HK-2 (cell line): ENCODE results near the gene CMIP.

Experiments used
- DNase-seq: peaks from one replicate; pipeline ENCODE4 v3.0.0-alpha.2; 2018; ENCODE audit not compliant: unreplicated experiment

CMIP gene

DNA sequence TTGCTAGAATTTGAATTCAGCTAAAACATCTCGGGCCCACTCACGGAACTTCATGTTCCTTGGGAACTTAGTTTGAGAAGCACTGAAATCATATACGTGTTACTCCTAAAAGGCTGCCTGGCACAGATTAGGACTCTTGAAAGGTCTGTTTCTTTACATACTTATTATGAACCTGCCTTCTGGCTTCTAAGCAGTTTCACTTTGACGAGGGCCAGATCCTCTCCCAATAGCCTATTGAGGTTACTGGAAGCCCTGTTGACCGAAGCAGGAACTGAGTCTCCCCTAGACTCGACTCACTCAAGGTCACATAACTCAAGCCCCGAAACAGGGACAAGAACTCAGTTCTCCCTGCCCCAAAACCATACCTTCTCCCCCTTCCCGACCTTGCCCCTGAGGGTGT lies 212.6 kb downstream of the CMIP start:
- DNase-seq: no peak

DNA sequence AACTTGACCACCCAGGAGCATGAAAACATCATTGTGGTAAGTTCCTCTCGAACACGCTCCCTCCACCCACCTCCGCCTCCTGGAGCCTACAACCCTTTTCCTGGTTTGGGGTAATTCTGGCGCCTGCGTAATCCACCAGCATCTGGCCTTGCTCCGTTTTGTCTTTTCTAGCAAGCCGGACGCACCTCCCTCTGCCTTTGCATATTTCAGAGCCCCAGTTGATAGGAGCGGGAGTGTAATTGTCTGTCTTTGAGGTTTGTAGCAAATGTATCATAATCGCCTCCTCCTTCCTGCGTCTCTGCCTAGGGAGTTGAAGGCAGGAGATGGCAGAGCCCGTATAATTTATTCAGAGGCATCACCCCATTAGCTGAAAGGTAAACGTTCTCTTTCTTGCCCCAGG lies 213.2 kb downstream of the CMIP start:
- DNase-seq: no peak

DNA sequence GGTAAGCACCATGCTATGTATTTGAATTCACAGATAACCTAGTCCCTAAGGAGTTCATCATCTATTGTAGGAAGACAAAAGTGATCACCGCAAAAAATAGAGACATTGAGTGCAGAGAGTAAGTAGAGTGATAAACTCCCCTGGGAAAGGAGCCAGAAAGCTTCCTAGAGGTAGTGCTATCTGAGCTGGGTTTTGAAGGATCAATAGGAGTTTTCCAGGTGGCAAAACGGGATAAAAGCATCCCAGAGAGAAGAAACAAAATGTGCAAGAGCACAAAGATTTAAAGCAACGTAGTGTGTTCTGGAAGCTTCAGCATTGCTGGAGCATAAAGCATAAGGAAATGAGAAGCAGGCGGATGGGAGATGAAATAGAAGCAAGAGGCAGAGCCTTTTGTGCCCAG lies 213.8 kb downstream of the CMIP start:
- no peak for DNase-seq

DNA sequence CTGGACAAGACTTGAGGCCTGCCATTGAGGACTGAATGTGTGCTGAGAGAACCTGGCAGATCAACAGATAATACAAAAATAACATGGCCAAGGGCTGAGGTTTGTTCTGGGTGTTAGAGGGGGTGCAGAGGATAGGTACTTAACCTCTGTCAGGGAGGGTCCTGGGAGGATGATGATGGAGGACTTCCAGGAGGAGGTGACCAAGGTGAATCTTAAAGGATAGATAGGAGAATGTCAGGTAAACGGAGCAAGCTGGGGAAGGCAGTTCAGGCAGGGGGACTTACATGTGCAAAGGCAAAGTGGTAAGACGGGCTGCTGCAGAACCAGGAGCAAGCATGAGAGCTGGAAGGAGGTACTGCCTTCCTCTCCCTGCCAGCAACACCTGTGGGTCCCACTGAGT lies 214.6 kb downstream of the CMIP start:
- DNase-seq: no peak

DNA sequence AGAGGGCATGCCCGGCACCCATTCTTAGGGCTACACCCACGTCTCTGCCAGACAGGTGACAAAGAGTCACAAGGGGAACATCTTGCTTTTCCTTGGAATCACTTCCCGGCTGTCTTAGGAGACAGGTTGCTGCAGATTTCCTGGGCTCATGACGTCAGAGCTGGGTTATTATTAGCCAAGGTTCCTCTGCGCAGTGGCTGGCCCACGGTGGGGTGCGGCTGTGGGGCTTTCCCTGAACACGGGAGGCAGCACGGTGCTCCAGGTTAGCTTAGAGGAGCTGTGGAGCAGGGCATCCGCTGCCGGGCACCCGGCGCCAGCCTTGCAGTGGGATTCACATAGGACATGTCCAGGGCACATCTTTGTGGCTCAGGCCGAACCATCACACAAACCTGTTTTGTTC lies 216.5 kb downstream of the CMIP start:
- DNase-seq: no peak

DNA sequence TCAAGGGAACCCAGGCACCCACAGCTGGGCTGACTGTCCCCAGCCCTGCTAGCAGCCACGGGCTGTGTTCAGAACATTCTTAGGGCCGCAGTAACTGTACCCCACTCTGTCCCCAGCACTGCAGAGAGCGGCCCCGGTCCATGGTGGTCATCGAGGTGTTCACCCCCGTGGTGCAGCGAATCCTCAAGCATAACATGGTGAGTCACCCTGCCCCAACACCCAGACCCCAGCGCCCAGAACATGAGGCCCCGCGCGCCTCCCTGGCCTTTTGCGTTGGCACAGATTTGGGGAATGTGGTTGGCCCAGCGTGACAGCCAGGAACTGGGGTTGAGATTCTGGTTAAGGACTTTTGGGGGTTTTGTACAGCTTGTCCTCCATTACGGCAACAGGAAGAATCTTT lies 219.5 kb downstream of the CMIP start:
- no peak for DNase-seq

DNA sequence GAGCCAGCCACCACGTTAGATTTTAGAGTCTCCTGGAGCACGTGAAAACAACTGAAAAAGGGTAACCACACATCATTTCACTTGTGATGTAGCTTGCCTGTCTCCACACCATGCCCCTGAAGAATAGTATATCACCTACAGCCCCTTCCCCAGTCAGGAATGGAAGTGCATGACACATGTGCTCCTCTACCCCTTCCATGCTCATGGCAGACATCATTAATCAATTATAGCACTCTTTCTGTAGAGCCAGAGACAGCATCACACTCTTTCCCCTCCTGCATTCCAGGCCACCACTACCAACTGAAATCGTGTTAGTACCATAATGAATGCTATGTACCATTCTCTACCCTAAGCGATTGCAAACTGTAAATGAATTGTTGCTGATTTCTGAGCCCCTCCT lies 221.0 kb downstream of the CMIP start:
- no peak for DNase-seq

DNA sequence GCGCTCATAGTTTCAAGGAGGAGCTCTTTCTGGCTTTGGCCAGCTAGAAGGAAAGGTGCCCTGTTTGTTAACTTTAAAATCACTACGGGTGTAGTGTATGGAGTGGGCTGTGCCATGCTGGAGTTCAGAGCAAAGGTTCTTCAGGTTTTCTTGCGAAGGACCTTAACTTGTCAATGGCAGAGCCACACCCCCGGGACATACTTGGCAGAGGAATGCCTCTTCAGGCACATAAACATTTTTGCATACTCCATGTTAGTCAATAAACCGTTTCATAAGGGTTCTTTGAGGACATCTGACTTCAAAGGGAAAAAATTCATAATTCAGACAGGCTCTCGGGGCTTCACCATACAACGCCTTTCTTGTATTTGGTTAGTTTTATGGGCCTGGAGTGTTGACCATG lies 221.5 kb downstream of the CMIP start:
- no peak for DNase-seq

DNA sequence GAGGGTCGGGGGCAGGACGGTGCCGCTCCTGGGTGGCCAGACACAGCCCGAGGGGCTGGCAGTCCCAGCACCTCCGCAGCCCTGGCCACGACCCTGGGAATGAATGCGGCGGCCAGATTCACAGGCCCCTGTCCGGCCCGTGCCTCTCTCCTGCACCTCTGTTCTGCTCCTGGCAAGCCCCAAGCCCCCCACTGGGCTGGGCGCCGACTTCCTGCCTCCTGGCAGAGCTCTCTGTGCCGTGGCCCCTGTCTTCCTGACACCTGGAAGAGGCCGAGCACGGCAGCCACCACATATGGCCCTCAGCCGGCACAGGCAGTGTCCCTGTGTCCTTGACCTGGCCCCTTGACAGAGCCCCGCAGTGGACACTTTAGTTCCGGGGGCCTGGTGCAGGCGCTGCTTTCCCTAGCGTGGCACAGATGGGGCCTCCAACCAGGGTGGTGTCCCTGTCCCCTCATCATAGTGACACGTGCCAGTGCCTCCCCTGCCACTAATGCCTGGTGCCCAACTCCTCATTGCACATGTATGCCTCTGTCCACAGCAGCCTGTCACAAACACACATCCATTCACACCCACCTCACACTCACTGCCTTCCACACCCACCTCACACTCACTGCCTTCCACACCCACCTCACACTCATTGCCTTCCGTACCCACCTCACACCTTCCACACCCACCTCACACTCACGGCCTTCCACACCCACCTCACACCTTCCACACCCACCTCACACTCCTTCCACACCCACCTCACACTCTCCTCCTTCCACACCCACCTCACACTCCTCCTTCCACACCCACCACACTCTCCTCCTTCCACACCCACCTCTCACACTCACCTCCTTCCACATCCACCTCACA lies 223.9 kb downstream of the CMIP start:
- DNase-seq: no peak

DNA sequence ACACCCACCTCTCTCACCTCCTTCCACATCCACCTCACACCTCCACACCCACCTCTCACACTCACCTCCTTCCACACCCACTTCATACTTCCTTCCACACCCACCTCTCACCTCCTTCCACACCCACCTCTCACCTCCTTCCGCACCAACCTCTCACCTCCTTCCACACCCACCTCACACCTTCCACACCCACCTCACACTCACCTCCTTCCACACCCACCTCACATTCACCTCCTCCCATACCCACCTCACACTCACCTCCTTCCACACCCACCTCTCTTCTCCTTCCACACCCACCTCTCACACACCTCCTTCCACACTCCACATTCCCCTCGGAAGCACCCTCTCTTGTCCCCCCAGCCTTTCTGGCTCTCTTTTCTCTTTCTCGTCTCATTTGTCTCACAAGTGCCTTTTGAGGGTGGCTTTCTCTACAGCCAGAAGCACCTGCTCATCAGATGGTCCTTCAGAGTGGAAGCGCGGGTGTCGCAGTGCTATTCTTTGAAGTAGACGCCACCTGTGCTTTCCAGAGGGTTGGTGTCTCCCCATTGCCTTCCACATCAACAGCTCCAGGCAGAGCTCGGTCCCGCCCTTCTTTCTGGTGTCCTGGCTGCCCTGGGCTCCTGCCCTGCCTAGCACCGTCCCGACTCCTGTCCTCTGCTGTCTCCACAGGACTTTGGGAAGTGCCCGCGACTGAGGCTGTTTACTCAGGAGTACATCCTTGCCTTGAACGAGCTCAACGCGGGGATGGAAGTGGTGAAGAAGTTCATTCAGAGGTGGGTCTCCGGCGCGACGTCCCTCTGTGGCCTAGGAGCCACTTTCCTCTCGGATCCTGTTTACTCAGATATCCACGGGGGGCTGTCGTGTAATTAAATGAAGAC lies 225.1 kb downstream of the CMIP start:
- no peak for DNase-seq

DNA sequence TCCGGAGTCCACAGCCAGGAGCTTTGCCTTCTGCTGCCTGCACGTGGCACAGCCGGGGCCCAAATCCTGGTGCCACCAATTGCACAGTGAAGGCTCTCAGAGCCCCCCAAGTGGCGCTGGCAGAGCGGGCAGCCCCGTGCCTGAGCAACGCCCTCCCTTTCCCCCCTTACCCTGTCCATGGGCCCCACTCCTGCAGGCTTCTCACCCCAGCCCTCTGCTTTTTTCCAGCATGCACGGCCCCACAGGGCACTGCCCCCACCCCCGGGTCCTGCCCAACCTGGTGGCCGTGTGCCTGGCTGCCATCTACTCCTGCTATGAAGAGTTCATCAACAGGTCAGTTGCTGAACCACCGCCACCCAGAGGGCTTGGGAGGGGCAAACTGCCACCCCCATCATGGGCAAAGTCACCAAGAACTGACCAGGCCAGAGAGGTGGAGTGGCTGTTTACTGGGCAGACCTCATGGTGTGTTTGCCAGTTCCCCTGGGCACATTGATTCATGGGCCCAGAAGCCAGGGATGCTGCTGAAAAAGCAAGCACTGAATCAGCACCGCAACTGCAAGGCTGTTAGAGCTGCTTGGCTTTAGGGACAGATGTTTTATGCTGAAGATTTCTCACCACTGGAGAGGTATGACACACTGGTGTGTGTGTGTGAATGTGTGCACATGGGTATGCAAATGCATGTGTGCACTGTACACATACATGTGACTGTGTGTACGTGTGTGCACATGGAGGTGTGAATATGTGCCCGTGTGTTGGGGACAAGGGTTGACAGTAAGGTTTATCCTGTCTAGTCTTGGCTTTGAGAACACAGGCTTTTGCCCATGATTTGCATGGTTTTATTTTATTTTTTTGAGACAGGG lies 227.4 kb downstream of the CMIP start:
- DNase-seq: no peak

DNA sequence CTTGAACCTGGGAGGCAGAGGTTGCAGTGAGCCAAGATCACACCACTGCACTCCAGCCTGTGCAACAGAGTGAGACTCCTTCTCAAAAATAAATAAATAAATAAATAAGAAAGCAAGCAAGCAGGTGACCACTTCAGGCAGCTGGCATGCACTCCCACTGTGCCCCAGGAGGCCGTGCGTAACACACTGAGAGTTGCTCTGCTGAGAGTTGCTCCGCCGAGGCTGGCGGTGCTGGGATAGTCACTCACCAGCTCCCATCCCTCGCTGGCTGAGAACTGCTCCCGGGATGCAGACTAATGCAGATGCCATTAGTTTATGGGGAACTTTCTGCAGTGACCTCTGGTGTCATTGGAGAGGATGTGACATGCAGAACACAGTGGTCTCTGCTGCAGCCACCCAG lies 228.8 kb downstream of the CMIP start:
- no peak for DNase-seq

DNA sequence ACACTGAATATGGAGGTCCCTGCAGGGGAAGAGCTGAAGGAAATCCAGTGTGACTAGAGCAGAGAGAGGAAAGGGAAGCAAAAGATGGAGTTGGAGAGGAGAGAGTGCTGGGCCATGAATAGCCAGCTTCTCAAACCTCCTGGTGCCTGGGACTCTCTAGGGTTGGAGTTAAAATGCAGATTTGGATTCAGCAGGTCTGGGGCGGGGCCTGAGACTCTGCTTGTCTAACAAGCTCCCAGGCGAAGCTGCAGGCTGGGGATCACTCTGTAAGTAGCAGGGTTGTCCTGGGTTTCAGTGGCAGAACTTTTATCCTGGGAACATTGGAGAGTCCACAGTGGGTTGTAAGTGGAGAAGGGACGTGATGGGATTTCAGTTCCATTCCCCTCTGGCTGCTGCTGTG lies 231.1 kb downstream of the CMIP start:
- DNase-seq: no peak

DNA sequence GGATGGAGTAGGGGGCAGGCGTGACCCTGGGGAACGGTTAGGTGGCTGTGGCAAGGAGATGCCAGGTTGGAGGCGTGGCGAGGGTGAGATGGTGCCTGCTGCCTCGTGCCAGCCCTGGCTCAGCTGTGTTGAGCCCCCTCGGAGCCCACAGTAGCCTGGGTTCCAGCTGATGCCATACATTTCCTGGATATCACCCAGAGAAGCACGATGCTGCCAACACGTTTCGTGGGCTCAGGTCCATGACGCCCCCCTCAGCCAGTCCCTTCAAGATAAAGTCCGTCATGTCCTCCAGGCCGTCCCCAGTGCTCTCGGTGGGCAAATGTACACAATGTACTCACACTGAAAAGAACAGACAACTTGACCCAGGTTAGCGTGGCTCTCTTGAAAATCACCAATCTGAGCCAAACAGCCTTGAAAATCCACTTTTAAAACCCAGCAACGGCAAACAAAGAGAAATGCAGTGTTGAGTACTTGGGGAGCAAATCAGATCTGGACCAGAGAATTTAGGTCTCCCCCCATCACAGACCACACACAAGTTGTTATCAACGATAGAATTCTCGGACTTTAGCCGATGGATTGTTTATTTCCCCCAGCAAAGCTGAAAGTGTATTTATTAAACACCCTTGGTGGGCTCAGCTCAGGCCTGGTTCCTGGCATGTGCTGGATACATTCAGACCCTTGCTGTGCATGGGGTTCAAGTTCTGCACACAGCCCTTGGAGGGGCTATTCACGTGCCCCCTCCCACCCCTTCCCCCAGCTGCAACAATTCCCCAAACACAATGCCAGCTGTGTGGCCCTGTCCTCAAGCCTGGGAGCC lies 231.7 kb downstream of the CMIP start:
- no peak for DNase-seq

DNA sequence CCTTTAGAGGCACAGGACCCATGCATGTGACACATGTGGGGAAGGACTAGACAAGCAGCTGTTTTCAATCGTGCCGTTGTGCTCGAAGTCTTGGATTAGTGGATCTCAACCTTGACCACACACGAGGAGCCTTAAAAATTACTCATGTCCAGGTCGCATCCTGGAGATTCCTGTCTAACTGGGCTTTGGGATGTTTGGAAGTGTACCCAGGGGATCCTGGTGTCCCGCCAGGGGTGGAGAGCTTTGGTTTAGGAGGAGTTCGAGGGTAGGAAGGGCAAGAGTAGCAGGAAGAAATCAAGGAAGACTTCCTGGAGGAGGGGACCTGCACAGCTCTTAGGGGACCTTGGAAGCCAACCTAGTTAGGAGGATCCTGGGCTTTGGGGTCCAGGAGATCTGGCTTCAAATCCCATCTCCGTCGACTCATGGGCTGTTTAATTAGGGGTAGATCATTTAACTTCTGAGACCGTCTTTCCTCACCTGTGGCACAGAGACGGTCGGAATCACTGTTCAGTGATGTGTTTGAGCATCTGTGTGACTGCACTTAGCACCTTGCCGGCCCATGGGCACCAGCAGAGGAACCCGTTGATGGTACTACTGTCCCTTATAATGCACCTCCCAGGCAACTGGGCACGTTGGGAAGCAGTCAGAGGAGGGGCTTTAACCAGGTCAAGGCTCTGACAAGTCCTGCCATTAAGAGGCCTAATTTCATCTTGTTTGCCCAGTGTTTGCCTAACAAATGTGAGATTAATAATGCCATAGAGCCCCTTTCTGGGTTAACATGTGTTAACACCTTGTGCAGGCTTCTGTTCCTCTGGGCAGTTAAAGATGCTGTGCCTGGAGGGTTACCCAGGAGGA lies 232.5 kb downstream of the CMIP start:
- no peak for DNase-seq

DNA sequence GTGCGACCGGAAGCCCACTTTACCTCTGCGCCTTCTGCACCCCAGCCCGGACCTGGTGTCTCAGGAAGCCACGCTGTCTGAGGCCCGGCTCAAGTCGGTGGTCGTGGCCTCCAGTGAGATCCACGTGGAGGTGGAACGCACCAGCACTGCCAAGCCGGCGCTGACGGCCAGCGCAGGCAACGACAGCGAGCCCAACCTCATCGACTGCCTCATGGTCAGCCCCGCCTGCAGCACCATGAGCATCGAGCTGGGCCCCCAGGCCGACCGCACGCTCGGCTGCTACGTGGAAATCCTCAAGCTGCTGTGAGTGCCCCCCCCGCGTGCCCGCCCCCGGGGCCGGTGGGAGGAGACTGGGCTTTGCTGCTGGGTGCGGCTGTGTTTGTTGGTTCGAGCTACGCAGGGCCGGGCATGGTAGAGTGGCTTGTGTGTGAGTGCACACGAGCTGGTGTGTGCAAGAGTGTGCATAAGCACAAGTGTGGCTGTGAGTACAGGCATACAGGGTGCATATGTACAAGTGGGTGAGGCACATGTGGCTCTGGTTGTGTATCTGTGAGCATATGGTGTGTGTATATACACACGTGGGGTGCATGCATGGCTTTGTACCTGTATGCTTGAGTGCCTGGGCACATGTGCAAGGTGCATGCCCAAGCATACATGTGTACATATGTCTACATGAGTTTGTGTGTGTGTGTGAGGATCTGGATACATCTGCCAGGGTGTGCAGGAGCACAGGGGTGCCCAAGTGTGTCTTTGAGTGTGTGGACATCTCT lies 233.9 kb downstream of the CMIP start:
- no peak for DNase-seq

DNA sequence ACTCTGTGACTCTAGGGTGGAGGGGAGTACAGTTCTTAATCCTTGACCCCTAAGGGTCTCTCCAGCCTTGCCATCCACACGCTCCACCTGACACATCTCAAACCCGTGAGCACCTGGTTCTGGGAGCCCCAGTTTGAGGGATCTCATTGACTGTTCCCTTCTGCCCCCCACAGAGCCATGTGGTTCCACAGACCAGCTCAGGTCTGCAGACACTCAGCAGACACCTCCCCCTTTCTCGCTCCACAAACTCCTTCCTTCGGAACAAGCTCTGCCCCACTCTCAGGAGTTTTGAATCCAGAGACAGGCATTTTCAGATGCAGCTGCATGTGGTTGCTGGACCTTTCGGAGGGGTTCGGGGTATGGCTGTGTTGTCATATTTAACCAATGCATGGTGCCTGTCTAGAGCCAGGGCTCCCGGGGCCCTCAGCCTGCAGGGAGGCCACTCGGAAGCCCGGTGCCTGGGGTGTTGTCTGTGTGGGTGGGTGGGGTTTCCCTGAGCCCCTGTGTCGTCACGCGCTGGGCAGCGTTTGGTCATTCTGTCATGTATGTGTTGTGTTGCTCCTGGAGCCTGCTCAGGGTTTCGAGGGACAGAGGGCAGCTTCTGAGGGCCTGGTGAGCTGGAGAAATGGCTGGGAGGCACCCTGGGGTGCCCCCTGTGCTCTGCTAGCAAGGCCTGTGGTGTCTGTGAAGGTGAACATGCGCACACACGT lies 235.3 kb downstream of the CMIP start:
- DNase-seq: no peak

DNA sequence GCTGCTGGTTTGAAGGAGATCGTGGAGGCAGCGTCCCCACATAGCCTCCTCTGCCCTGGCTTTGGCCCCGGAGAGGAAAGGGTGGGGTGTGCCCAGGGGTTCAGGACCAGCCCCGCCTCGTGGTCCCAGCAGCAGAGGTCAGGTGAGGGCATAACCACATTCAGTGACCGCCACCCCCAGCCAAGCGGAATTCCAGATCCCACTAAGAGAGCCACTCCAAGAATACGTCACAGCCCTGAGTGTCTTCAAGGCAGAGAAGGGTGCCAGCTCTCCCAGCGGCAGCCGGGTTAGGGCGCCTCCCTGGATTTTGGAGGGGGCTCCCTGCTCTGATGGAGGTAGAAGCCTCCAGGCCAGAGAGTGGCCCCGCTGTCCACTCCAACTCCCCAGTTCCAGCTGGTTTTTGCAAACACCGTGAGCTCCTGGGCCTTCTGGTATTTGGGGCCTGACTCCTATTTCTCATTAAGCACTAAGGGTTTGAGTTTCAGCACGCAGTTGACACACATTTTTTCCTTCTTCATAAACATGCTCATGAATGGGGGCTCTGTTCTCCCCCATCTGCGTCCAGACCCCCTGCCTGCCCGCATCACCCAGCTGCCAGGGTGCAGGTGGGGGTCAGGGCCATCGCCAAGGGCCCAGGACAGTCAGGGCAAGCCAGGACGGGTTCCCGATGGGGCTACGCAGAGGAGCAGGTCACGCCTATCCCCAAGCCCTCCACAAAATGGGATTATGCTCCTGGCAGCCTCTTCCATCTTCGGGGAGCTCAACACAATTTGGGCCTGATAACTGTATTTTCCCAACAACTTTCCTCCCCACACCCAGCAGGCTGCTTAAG lies 236.1 kb downstream of the CMIP start:
- no peak for DNase-seq
